Measurements from ENCODE around the gene GNAQ. TPM values are rescaled to one million over a fixed set of nuclear protein-coding genes. Genes with fewer than 3 reads are reported as not detected.
"Not testable (repeated sequence)": the region's sequence is repeated elsewhere in the genome, so short reads cannot be mapped to it uniquely, and the experiment has no call there.

Gene GNAQ
- polyA plus RNA-seq, 3 donors = 8.3 to 51.0 (median 9.6) TPM

- H3K4me1 ChIP-seq (ENCODE audit: control insufficient read depth in 1 of 2, insufficient read depth in 2 of 2, low read length in 2 of 2) = no peaks in the 10 kb centered on the region
- intact Hi-C loops (cut with micrococcal nuclease) = no loop called here
- TF ChIP-seq CTCF (IDR thresholded peaks at IDR 0.05) = no peak
- H4K20me1 ChIP-seq (ENCODE audit: insufficient read depth, low read length) = peaks cover 14% of the 10 kb centered on the region
- DNase-seq = no peak
- H3K27me3 ChIP-seq (ENCODE audit: control insufficient read depth in 2 of 2, insufficient read depth in 2 of 2, low read length in 2 of 2) = no peaks in the 10 kb centered on the region
- H3K9me3 Mint-ChIP-seq = no peaks in the 10 kb centered on the region
- no peaks in the 10 kb centered on the region for H3K4me1 Mint-ChIP-seq
- WGBS (ENCODE audit: insufficient coverage) = no CpG with 5 or more reads among the region's 3 CpGs
- peaks cover 40 to 70% of the 10 kb centered on the region in 2 donors for H3K36me3 Mint-ChIP-seq
- H3K27me3 Mint-ChIP-seq (ENCODE audit: low read depth in 3 of 3) = no peaks in the 10 kb centered on the region
- no peak overlapping the region for H3K27ac ChIP-seq (ENCODE audit: low read depth in 1 of 2, low read length in 2 of 2)
- H3K27ac Mint-ChIP-seq = no peak overlapping the region
- H3K9me3 ChIP-seq (replicated peaks in 1 of 2; ENCODE audit: control insufficient read depth in 1 of 2, insufficient read depth in 1 of 2, low read length in 2 of 2) = no peaks in the 10 kb centered on the region
- H3K4me3 ChIP-seq (replicated peaks in 1 of 3; ENCODE audit: low read depth in 2 of 3, low read length in 3 of 3) = no peak overlapping the region
- no peak overlapping the region for H2AFZ ChIP-seq (ENCODE audit: insufficient read depth, low read depth, low read length, poor library complexity, severe bottlenecking)
- H3K79me2 ChIP-seq (ENCODE audit: insufficient read depth, low read length) = no peaks in the 10 kb centered on the region
- no peak overlapping the region for H3K9ac ChIP-seq (ENCODE audit: insufficient read depth, low read length, poor library complexity, severe bottlenecking)
- H3K36me3 ChIP-seq (replicated peaks in 1 of 2; ENCODE audit: control insufficient read depth in 1 of 2, insufficient read depth in 2 of 2, low read length in 2 of 2) = peaks cover 19 to 46% of the 10 kb centered on the region in 2 donors
- H3K4me2 ChIP-seq (replicated peaks; ENCODE audit: extremely low read depth, low read length, poor library complexity, severe bottlenecking) = no peak overlapping the region
- H3K4me3 Mint-ChIP-seq = no peak overlapping the region
These were observed 312.3 kb downstream of the GNAQ start for GRCh38 chr9:77719321-77719720.

DNA sequence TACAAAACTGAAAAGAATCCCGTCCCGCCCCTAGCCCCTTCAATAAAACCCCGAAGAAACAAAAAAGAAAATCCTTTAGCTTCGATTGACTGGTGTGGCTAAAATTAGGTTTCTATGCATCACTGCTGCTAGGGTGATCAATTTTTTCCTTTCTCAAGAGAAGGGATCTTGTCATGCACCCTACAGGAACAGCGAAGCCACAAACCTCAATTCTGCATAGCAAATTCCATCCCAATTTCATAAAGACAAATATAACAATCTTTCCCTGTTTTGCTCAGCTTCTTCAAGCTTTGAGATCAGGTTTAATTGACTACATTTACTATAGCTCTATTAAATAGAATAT is 313.3 kb downstream of the GNAQ start:
- H3K9me3 ChIP-seq (replicated peaks in 1 of 2; ENCODE audit: control insufficient read depth in 1 of 2, insufficient read depth in 1 of 2, low read length in 2 of 2); H3K27me3 ChIP-seq (ENCODE audit: control insufficient read depth in 2 of 2, insufficient read depth in 2 of 2, low read length in 2 of 2); H3K4me3 ChIP-seq (replicated peaks in 1 of 3; ENCODE audit: low read depth in 2 of 3, low read length in 3 of 3); H3K9ac ChIP-seq (ENCODE audit: insufficient read depth, low read length, poor library complexity, severe bottlenecking); H3K4me3 Mint-ChIP-seq; H3K9me3 Mint-ChIP-seq; H3K4me2 ChIP-seq (replicated peaks; ENCODE audit: extremely low read depth, low read length, poor library complexity, severe bottlenecking); intact Hi-C loops (cut with micrococcal nuclease); H3K79me2 ChIP-seq (ENCODE audit: insufficient read depth, low read length); H3K4me1 Mint-ChIP-seq; H3K27ac ChIP-seq (ENCODE audit: low read depth in 1 of 2, low read length in 2 of 2); H2AFZ ChIP-seq (ENCODE audit: insufficient read depth, low read depth, low read length, poor library complexity, severe bottlenecking); H3K4me1 ChIP-seq (ENCODE audit: control insufficient read depth in 1 of 2, insufficient read depth in 2 of 2, low read length in 2 of 2); H3K27ac Mint-ChIP-seq; H3K27me3 Mint-ChIP-seq (ENCODE audit: low read depth in 3 of 3); DNase-seq: not testable (repeated sequence)
- 71% methylated on average over 4 of the region's 5 CpGs for WGBS (ENCODE audit: insufficient coverage)
- Histone ChIP-seq H4K20me1 (ENCODE audit: insufficient read depth, low read length) (peaks cover 13% of the 10 kb centered on the region), H3K36me3 (replicated peaks in 1 of 2; ENCODE audit: control insufficient read depth in 1 of 2, insufficient read depth in 2 of 2, low read length in 2 of 2) (peaks cover 19 to 41% of the 10 kb centered on the region in 2 donors)
- peaks cover 34 to 61% of the 10 kb centered on the region in 2 donors for H3K36me3 Mint-ChIP-seq

- intact Hi-C loops (cut with micrococcal nuclease); H3K4me1 Mint-ChIP-seq; H3K79me2 ChIP-seq (ENCODE audit: insufficient read depth, low read length); H2AFZ ChIP-seq (ENCODE audit: insufficient read depth, low read depth, low read length, poor library complexity, severe bottlenecking); H3K27me3 Mint-ChIP-seq (ENCODE audit: low read depth in 3 of 3); H3K9me3 Mint-ChIP-seq; H3K4me2 ChIP-seq (replicated peaks; ENCODE audit: extremely low read depth, low read length, poor library complexity, severe bottlenecking); H3K9me3 ChIP-seq (replicated peaks in 1 of 2; ENCODE audit: control insufficient read depth in 1 of 2, insufficient read depth in 1 of 2, low read length in 2 of 2); H3K27ac Mint-ChIP-seq; H3K4me3 Mint-ChIP-seq; H3K27ac ChIP-seq (ENCODE audit: low read depth in 1 of 2, low read length in 2 of 2); H3K4me3 ChIP-seq (replicated peaks in 1 of 3; ENCODE audit: low read depth in 2 of 3, low read length in 3 of 3); H4K20me1 ChIP-seq (ENCODE audit: insufficient read depth, low read length); H3K9ac ChIP-seq (ENCODE audit: insufficient read depth, low read length, poor library complexity, severe bottlenecking); H3K27me3 ChIP-seq (ENCODE audit: control insufficient read depth in 2 of 2, insufficient read depth in 2 of 2, low read length in 2 of 2); H3K4me1 ChIP-seq (ENCODE audit: control insufficient read depth in 1 of 2, insufficient read depth in 2 of 2, low read length in 2 of 2); DNase-seq: not testable (repeated sequence)
- WGBS (ENCODE audit: insufficient coverage) = no CpG with 5 or more reads among the region's 5 CpGs
- H3K36me3 Mint-ChIP-seq = peaks cover 30 to 57% of the 10 kb centered on the region in 2 donors
- peaks cover 19 to 41% of the 10 kb centered on the region in 2 donors for H3K36me3 ChIP-seq (replicated peaks in 1 of 2; ENCODE audit: control insufficient read depth in 1 of 2, insufficient read depth in 2 of 2, low read length in 2 of 2)
These were observed 313.9 kb downstream of the GNAQ start for GRCh38 chr9:77717608-77718297.

Data from CD14-positive monocyte (primary cell).